OCI-LY7 (cell line): Measurements from ENCODE around the gene CLDN22. TPM values are rescaled to one million over a fixed set of nuclear protein-coding genes. Genes with fewer than 3 reads are reported as not detected.

Experiments
- BruUV-seq: library from RNA; stranded (reverse); fragments of 400-500 nt; replicated peaks from 2 replicates; lab custom pipeline; 2021; lab: Mats Ljungman, UMichigan
- CTCF ChIA-PET: fragments of 300-600 bp; sonication (Branson Sonifier 250); formaldehyde crosslinking; loops from one replicate; lab custom pipeline; 2022; ENCODE audit warnings: antibody characterized with exemption; ENCODE audit not compliant: unreplicated experiment; lab: Charles Lee
- POLR2A ChIA-PET: fragments of 300-600 bp; sonication (Branson Sonifier 250); formaldehyde crosslinking; loops from one replicate; lab custom pipeline; 2022; ENCODE audit warnings: antibody characterized with exemption; lab: Charles Lee
- DNase-seq: peaks from one replicate; pipeline ENCODE4 v3.0.0-alpha.2; 2015; ENCODE audit warnings: low spot score
- H2AFZ ChIP-seq: fragments of 200-600 bp; sonication (generic), shearing (Covaris generic); 2 replicates; pipeline ENCODE4 v1.6.1; 2014; ENCODE audit warnings: mild to moderate bottlenecking, antibody characterized with exemption, low read length, moderate library complexity
- H3K27ac ChIP-seq: fragments of 200-600 bp; sonication (generic); 2 replicates; pipeline ENCODE4 v1.5.1; 2014; ENCODE audit warnings: mixed run types, low read depth, mild to moderate bottlenecking, moderate library complexity, low read length, inconsistent platforms; ENCODE audit not compliant: poor library complexity, severe bottlenecking
- H3K36me3 ChIP-seq: fragments of 200-600 bp; sonication (generic); 2 replicates; pipeline ENCODE4 v1.6.1; 2014; ENCODE audit warnings: mild to moderate bottlenecking, antibody characterized with exemption, low read length, moderate library complexity, mixed read lengths; ENCODE audit not compliant: insufficient read depth
- H3K4me1 ChIP-seq: fragments of 200-600 bp; sonication (generic); 2 replicates; pipeline ENCODE4 v1.5.1; 2014; ENCODE audit warnings: mild to moderate bottlenecking, low read length; ENCODE audit not compliant: insufficient read depth, poor library complexity, severe bottlenecking
- H3K4me2 ChIP-seq: fragments of 200-600 bp; sonication (generic); 2 replicates; pipeline ENCODE4 v1.6.1; 2014; ENCODE audit warnings: mild to moderate bottlenecking, low read length
- H3K4me3 ChIP-seq: fragments of 200-600 bp; sonication (generic); 2 replicates; pipeline ENCODE4 v1.5.1; 2014; ENCODE audit warnings: mild to moderate bottlenecking, low read depth, low read length; ENCODE audit not compliant: poor library complexity, severe bottlenecking
- H3K79me2 ChIP-seq: fragments of 200-600 bp; sonication (generic); 2 replicates; pipeline ENCODE4 v1.6.1; 2016; ENCODE audit warnings: low read depth, mild to moderate bottlenecking, low read length, moderate library complexity, mixed read lengths; ENCODE audit not compliant: insufficient read depth
- H3K9me2 ChIP-seq: fragments of 200-600 bp; sonication (generic); 2 replicates; pipeline ENCODE4 v1.6.1; 2016; ENCODE audit warnings: mild to moderate bottlenecking, low read length, mixed read lengths; ENCODE audit not compliant: insufficient read depth
- H3K9me3 ChIP-seq: fragments of 200-600 bp; sonication (generic); 2 replicates; pipeline ENCODE4 v1.6.1; 2014; ENCODE audit warnings: mild to moderate bottlenecking, mixed run types, low read length, mixed read lengths
- H4K20me1 ChIP-seq: fragments of 200-600 bp; sonication (generic); 2 replicates; pipeline ENCODE4 v1.6.1; 2014; ENCODE audit warnings: mild to moderate bottlenecking, antibody characterized with exemption, low read length, moderate library complexity, mixed read lengths; ENCODE audit not compliant: insufficient read depth
- EZH2phosphoT487 ChIP-seq: fragments of 200-600 bp; sonication (generic); IDR thresholded peaks from 2 replicates; pipeline ENCODE4 v1.6.1; 2018; ENCODE audit warnings: low read depth, borderline replicate concordance, mild to moderate bottlenecking, mixed run types, antibody characterized with exemption, low read length, moderate library complexity, mixed read lengths
- intact Hi-C: fragments of 100-400 bp; cut with micrococcal nuclease; formaldehyde crosslinking; loops from one replicate; pipeline ENCODE4 v1.10.0; 2022; ENCODE audit not compliant: unreplicated experiment
- total RNA-seq, 2 experiments: library from RNA; depleted of rRNA in 1 of 2; stranded (reverse); fragments of >200 nt in 1 of 2; shearing (Covaris generic) in 1 of 2; gene quantifications; 2 replicates each; pipeline ENCODE4 v1.2.3, GENCODE V29; 2014 to 2022
- TF ChIP-seq, protein P1 (sequence below): fragments of 200-600 bp; sonication (generic); conservative IDR thresholded peaks from 2 replicates; pipeline ENCODE4 v1.5.1; 2014; ENCODE audit warnings: mild to moderate bottlenecking, antibody characterized with exemption, low read length, moderate library complexity, mixed read lengths

The CLDN22 gene
- total RNA-seq, 2 experiments from 2014 or later = not detected

DNA sequence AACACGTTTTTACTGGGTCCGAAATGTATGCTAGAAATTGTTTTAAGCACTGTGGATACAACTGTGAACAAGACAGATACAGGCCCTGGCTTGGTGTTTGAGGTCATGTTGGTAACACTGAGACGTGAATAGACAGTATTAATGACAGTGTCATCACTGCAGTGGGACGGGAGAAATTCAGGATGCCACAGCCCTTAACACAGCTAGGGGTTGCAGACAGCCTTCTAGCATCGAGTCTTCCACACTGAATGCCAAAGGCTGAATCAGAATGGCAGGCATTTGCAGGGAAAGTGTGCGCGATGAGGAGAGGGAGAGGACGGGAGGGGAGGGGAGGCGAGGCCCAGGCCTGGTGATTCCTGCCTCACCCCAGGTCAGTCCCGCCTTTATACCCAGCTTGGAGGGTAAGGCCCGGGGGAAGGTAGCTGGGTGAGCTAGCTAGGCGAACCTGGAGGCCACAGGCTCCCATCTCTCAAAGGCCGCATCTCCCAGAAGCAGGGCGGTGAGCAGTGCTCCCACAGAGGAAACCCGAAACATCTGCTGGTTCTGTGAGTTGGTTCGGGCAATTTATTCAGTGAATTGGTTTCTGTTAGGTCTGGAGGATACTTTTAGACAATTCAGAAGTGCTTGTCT is 46.2 kb upstream of the CLDN22 start:
- H3K9me3 ChIP-seq = no peaks in the 10 kb centered on the region
- H3K4me1 ChIP-seq = no peaks in the 10 kb centered on the region
- intact Hi-C loops = no loop called here
- CTCF ChIA-PET = no interaction called here
- POLR2A ChIA-PET = interaction anchor here (0.6 kb wide), 1 partner anchor 823 kb away, joined by 3 read pairs; no protein-coding TSS in a partner anchor
- no peak for DNase-seq
- H3K79me2 ChIP-seq = no peaks in the 10 kb centered on the region
- no peaks in the 10 kb centered on the region for H3K9me2 ChIP-seq
- BruUV-seq = no TSS peak
- H4K20me1 ChIP-seq = no peaks in the 10 kb centered on the region
- no peak overlapping the region for H3K4me3 ChIP-seq
- no peak overlapping the region for H2AFZ ChIP-seq
- TF ChIP-seq, protein P1, sequence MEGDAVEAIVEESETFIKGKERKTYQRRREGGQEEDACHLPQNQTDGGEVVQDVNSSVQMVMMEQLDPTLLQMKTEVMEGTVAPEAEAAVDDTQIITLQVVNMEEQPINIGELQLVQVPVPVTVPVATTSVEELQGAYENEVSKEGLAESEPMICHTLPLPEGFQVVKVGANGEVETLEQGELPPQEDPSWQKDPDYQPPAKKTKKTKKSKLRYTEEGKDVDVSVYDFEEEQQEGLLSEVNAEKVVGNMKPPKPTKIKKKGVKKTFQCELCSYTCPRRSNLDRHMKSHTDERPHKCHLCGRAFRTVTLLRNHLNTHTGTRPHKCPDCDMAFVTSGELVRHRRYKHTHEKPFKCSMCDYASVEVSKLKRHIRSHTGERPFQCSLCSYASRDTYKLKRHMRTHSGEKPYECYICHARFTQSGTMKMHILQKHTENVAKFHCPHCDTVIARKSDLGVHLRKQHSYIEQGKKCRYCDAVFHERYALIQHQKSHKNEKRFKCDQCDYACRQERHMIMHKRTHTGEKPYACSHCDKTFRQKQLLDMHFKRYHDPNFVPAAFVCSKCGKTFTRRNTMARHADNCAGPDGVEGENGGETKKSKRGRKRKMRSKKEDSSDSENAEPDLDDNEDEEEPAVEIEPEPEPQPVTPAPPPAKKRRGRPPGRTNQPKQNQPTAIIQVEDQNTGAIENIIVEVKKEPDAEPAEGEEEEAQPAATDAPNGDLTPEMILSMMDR = no peak
- no peak for TF ChIP-seq EZH2phosphoT487
- H3K4me2 ChIP-seq = no peak overlapping the region
- H3K27ac ChIP-seq = no peak overlapping the region
- H3K36me3 ChIP-seq = no peaks in the 10 kb centered on the region

DNA sequence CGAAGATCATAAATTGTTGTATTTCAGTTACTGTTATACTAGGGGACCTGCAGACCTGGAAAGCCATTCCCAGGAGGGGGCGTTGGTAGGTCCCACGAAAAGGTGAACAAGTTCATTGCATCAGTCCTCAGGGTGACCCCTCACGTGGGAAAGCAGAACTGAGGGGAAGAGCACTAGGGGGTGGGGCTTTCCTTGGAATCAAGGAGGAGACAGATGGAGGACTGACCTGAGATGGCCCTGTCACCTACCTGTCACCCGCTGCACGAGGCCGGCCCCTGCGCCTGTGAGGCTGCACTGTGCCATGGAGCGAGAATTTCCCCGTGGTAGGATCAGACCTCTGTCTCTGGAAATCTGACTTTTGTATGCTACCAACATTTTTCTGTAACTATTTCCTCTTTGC is 43.9 kb upstream of the CLDN22 start:
- POLR2A ChIA-PET = interaction anchor here (0.7 kb wide), 2 partner anchors 621 to 1189 kb away, joined by 3 read pairs; no protein-coding TSS in a partner anchor
- Histone ChIP-seq H3K36me3 (no peaks in the 10 kb centered on the region), H2AFZ (no peak overlapping the region), H3K9me3 (no peaks in the 10 kb centered on the region), H3K79me2 (no peaks in the 10 kb centered on the region), H3K4me2 (no peak overlapping the region), H4K20me1 (no peaks in the 10 kb centered on the region), H3K4me3 (no peak overlapping the region), H3K9me2 (no peaks in the 10 kb centered on the region), H3K4me1 (no peaks in the 10 kb centered on the region), H3K27ac (no peak overlapping the region)
- BruUV-seq = no TSS peak
- no peak for TF ChIP-seq EZH2phosphoT487
- TF ChIP-seq, protein P1 = no peak
- intact Hi-C loops = no loop called here
- CTCF ChIA-PET = no interaction called here
- no peak for DNase-seq

DNA sequence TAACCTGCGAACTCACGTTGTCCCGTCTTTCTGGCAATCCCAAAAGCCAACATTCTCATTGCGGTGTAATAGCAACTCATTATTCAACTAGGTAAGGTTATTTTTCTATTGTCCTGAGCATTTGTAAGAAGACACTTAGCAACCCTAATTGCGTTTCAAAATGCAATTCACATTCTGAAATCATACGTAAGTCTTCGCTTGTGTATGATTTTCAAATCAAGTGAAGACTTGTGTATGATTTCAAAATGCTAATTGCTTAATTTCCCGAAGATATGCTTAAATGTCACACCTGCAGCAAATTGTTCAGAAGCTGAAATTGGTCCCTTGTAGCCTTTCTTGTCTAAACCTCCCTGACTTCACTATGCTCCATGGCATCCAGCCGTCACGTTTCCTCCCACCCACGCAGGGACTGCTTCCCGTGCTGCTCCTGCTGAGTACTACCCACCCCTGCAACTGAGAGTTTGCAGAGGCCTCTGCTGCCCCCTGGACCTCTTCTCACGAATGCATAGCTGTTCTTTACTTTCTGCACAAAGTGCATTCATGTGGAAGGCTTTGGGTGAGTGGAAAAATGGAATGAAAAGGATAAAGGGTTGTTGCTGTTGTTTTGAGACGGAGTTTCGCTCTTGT is 43.0 kb upstream of the CLDN22 start:
- POLR2A ChIA-PET = no interaction called here
- Histone ChIP-seq H3K4me3 (no peak overlapping the region), H3K9me2 (no peaks in the 10 kb centered on the region), H2AFZ (no peak overlapping the region), H3K4me1 (no peaks in the 10 kb centered on the region), H4K20me1 (no peaks in the 10 kb centered on the region), H3K27ac (no peak overlapping the region), H3K36me3 (no peaks in the 10 kb centered on the region), H3K79me2 (no peaks in the 10 kb centered on the region), H3K9me3 (no peaks in the 10 kb centered on the region), H3K4me2 (no peak overlapping the region)
- intact Hi-C loops = no loop called here
- CTCF ChIA-PET = no interaction called here
- DNase-seq = no peak
- BruUV-seq = no TSS peak
- no peak for TF ChIP-seq EZH2phosphoT487
- TF ChIP-seq, protein P1 = no peak
